Measurements from ENCODE around the gene CD52.

CD52 gene

GRCh38 chr1:26283279-26283853 lies 34.4 kb upstream of the CD52 start:
- no peaks in the 10 kb centered on the region for H3K27me3 ChIP-seq (ENCODE audit: insufficient read depth, low read length)
- no peaks in the 10 kb centered on the region for H3K79me2 ChIP-seq (ENCODE audit: insufficient read depth, low read length)
- H3F3A ChIP-seq (ENCODE audit: insufficient read depth, low read length), result peaks cover 15% of the 10 kb centered on the region; the same call in 1 of the 2 replicates
- H3K9ac ChIP-seq (ENCODE audit: low read length), result no peak overlapping the region
- no peak for TF ChIP-seq CTCF (IDR thresholded peaks at IDR 0.05; ENCODE audit: low read length)
- no peak for TF ChIP-seq EZH2 (IDR thresholded peaks at IDR 0.05; ENCODE audit: borderline replicate concordance, low read length)
- no peaks in the 10 kb centered on the region for H4K20me1 ChIP-seq (ENCODE audit: insufficient read depth, low read length)
- H3K4me1 ChIP-seq (ENCODE audit: insufficient read depth, low read length, severe bottlenecking), result peaks cover 81% of the 10 kb centered on the region
- H3K36me3 ChIP-seq (ENCODE audit: insufficient read depth, low read length), result peaks cover 21% of the 10 kb centered on the region; the same call in 1 of the 2 replicates
- no peak overlapping the region for H3K4me3 ChIP-seq (ENCODE audit: low read depth, low read length, poor library complexity, severe bottlenecking)
- H3K4me2 ChIP-seq (ENCODE audit: low read length), result no peak overlapping the region
- no peaks in the 10 kb centered on the region for H3K9me3 ChIP-seq (ENCODE audit: low read length)
- no peak overlapping the region for H2AFZ ChIP-seq (ENCODE audit: low read length)
- no peaks in the 10 kb centered on the region for H3K9me2 ChIP-seq (ENCODE audit: low read depth, low read length)
- peak overlapping the region; percentile 100 for H3K27ac ChIP-seq (ENCODE audit: low read depth, low read length, poor library complexity, severe bottlenecking)

GRCh38 chr1:26283871-26284596 lies 33.7 kb upstream of the CD52 start:
- Histone ChIP-seq H3K4me1 (ENCODE audit: insufficient read depth, low read length, severe bottlenecking) (peaks cover 83% of the 10 kb centered on the region), H3K9me2 (ENCODE audit: low read depth, low read length) (no peaks in the 10 kb centered on the region), H3K36me3 (ENCODE audit: insufficient read depth, low read length) (peaks cover 21% of the 10 kb centered on the region; the same call in 1 of the 2 replicates), H2AFZ (ENCODE audit: low read length) (no peak overlapping the region), H3F3A (ENCODE audit: insufficient read depth, low read length) (peaks cover 20% of the 10 kb centered on the region; the same call in 1 of the 2 replicates), H3K9ac (ENCODE audit: low read length) (peak overlapping the region; percentile 3; the same call in 1 of the 2 replicates), H3K4me2 (ENCODE audit: low read length) (no peak overlapping the region; the same call in 1 of the 2 replicates), H3K9me3 (ENCODE audit: low read length) (no peaks in the 10 kb centered on the region), H3K4me3 (ENCODE audit: low read depth, low read length, poor library complexity, severe bottlenecking) (no peak overlapping the region), H3K27ac (ENCODE audit: low read depth, low read length, poor library complexity, severe bottlenecking) (peak overlapping the region; percentile 100), H3K79me2 (ENCODE audit: insufficient read depth, low read length) (no peaks in the 10 kb centered on the region), H3K27me3 (ENCODE audit: insufficient read depth, low read length) (no peaks in the 10 kb centered on the region), H4K20me1 (ENCODE audit: insufficient read depth, low read length) (no peaks in the 10 kb centered on the region)
- TF ChIP-seq EZH2 (IDR thresholded peaks at IDR 0.05; ENCODE audit: borderline replicate concordance, low read length) (no peak), CTCF (IDR thresholded peaks at IDR 0.05; ENCODE audit: low read length) (no peak)

GRCh38 chr1:26284597-26285347 lies 33.0 kb upstream of the CD52 start:
- no peaks in the 10 kb centered on the region for H3K9me3 ChIP-seq (ENCODE audit: low read length)
- peak overlapping the region; percentile 36; the same call in 1 of the 2 replicates for H3K9ac ChIP-seq (ENCODE audit: low read length)
- H4K20me1 ChIP-seq (ENCODE audit: insufficient read depth, low read length), result no peaks in the 10 kb centered on the region
- H2AFZ ChIP-seq (ENCODE audit: low read length), result no peak overlapping the region
- no peak overlapping the region for H3K4me3 ChIP-seq (ENCODE audit: low read depth, low read length, poor library complexity, severe bottlenecking)
- no peaks in the 10 kb centered on the region for H3K9me2 ChIP-seq (ENCODE audit: low read depth, low read length)
- TF ChIP-seq CTCF (IDR thresholded peaks at IDR 0.05; ENCODE audit: low read length) (peak; percentile 95), EZH2 (IDR thresholded peaks at IDR 0.05; ENCODE audit: borderline replicate concordance, low read length) (no peak)
- peaks cover 20% of the 10 kb centered on the region; the same call in 1 of the 2 replicates for H3F3A ChIP-seq (ENCODE audit: insufficient read depth, low read length)
- no peaks in the 10 kb centered on the region for H3K27me3 ChIP-seq (ENCODE audit: insufficient read depth, low read length)
- H3K79me2 ChIP-seq (ENCODE audit: insufficient read depth, low read length), result no peaks in the 10 kb centered on the region
- peak overlapping the region; percentile 100 for H3K27ac ChIP-seq (ENCODE audit: low read depth, low read length, poor library complexity, severe bottlenecking)
- H3K36me3 ChIP-seq (ENCODE audit: insufficient read depth, low read length), result peaks cover 21% of the 10 kb centered on the region; the same call in 1 of the 2 replicates
- H3K4me2 ChIP-seq (ENCODE audit: low read length), result peak overlapping the region; percentile 21; the same call in 1 of the 2 replicates
- peaks cover 84% of the 10 kb centered on the region for H3K4me1 ChIP-seq (ENCODE audit: insufficient read depth, low read length, severe bottlenecking)
